ENCODE results near the gene CRISPLD2.

GRCh38 chr16:84836234-84836647 lies 16.5 kb downstream of the CRISPLD2 start:
- TF ChIP-seq SP1 (IDR thresholded peaks at IDR 0.05) (no peak), SUZ12 (IDR thresholded peaks at IDR 0.05) (no peak), ELF4 (IDR thresholded peaks at IDR 0.05) (no peak), LEF1 (IDR thresholded peaks at IDR 0.05; ENCODE audit: borderline replicate concordance) (no peak), L3MBTL2 (conservative IDR thresholded peaks at IDR 0.05) (no peak), PKNOX1 (IDR thresholded peaks at IDR 0.05) (no peak)
